WTC11 (cell line): Measurements from ENCODE around the gene ZFP90.

ENCODE experiments used
- CREB1 ChIP-seq: sonication (generic); formaldehyde crosslinking; IDR thresholded peaks from 2 replicates; pipeline ENCODE4 v1.8.0; 2023; ENCODE audit warnings: mild to moderate bottlenecking, missing genetic modification reagents
- FOXJ3 ChIP-seq: sonication (generic); formaldehyde crosslinking; IDR thresholded peaks from 2 replicates; pipeline ENCODE4 v1.9.0; 2021; ENCODE audit warnings: missing genetic modification reagents, mild to moderate bottlenecking, borderline replicate concordance
- TF ChIP-seq, protein P1 (sequence below): fragments of 200-600 bp; IDR thresholded peaks from 2 replicates; pipeline ENCODE4 v1.8.0; 2022; ENCODE audit warnings: antibody characterized with exemption
- TF ChIP-seq, protein P2 (sequence below): sonication (generic); formaldehyde crosslinking; IDR thresholded peaks from 2 replicates; pipeline ENCODE4 v1.8.0; 2022; ENCODE audit warnings: mild to moderate bottlenecking, missing genetic modification reagents

DNA sequence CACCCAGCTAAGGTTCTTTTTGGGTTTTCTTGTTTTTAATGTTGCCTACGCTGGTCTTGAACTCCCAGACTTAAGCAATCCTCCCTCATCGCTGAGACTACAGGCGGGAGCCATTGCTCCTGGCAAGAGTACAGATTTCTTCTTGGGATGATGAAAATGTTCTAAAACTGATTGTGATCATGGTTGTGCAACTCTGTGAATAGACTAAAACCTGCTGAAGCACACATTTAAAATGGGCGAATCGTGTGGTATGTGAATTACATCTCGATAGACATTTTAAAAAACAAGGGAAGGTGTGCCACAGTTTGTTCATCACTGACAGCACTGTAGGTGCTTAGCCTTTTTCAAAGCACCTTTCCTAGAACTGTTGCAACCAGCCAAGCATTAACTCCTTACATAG is 57.2 kb downstream of the ZFP90 start:
- TF ChIP-seq, protein P1, sequence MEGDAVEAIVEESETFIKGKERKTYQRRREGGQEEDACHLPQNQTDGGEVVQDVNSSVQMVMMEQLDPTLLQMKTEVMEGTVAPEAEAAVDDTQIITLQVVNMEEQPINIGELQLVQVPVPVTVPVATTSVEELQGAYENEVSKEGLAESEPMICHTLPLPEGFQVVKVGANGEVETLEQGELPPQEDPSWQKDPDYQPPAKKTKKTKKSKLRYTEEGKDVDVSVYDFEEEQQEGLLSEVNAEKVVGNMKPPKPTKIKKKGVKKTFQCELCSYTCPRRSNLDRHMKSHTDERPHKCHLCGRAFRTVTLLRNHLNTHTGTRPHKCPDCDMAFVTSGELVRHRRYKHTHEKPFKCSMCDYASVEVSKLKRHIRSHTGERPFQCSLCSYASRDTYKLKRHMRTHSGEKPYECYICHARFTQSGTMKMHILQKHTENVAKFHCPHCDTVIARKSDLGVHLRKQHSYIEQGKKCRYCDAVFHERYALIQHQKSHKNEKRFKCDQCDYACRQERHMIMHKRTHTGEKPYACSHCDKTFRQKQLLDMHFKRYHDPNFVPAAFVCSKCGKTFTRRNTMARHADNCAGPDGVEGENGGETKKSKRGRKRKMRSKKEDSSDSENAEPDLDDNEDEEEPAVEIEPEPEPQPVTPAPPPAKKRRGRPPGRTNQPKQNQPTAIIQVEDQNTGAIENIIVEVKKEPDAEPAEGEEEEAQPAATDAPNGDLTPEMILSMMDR, result no peak
- TF ChIP-seq FOXJ3 (CRISPR knock-in tag) (no peak), CREB1 (CRISPR knock-in tag) (no peak)
- TF ChIP-seq, protein P2, sequence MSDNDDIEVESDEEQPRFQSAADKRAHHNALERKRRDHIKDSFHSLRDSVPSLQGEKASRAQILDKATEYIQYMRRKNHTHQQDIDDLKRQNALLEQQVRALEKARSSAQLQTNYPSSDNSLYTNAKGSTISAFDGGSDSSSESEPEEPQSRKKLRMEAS, result no peak
